Naive thymus-derived CD4-positive, alpha-beta T cell (primary cell): ENCODE data around the gene KRTAP9-7. TPM values are rescaled to one million over a fixed set of nuclear protein-coding genes. Genes with fewer than 3 reads are reported as not detected.
A peak's percentile ranks its signal among the peaks of the same experiment; 100 is the strongest.
"Not testable (repeated sequence)": the region's sequence is repeated elsewhere in the genome, so short reads cannot be mapped to it uniquely, and the experiment has no call there.

ENCODE experiments used
- ATAC-seq: fragments of 150-1000 bp; cut with Tn5 transposase; 2 replicates; pipeline ENCODE4 v1.10.0; 2021; ENCODE audit warnings: mild to moderate bottlenecking, moderate library complexity
- CTCF ChIA-PET: fragments of 350-600 bp; sonication (Branson Sonifier 250); formaldehyde crosslinking; loops from one replicate; lab custom pipeline; 2021; ENCODE audit warnings: antibody characterized with exemption; lab: Charles Lee
- POLR2A ChIA-PET: fragments of 350-600 bp; sonication (Branson Sonifier 250); formaldehyde crosslinking; loops from one replicate; lab custom pipeline; 2021; ENCODE audit warnings: antibody characterized with exemption, inconsistent platforms; lab: Charles Lee
- DNase-seq, 9 donors: peaks; one replicate each; pipeline versions ENCODE4 v3.0.0 to v3.0.0-alpha.2; 2020 to 2022; ENCODE audit warnings: mixed read lengths in 1 of 9
- H3K27ac ChIP-seq: one replicate; pipeline ENCODE4 v1.7.0; 2013; ENCODE audit warnings: mild to moderate bottlenecking, low read depth, low read length, moderate library complexity
- H3K27me3 ChIP-seq, 2 donors: one replicate each; pipeline ENCODE4 v1.7.0; 2013; ENCODE audit warnings: low read length in 2 of 2, mild to moderate bottlenecking in 2 of 2, moderate library complexity in 2 of 2; ENCODE audit not compliant: control insufficient read depth in 2 of 2, insufficient read depth in 2 of 2
- H3K36me3 ChIP-seq, 3 experiments: 1 replicate in 2 of 3; 2 replicates in 1 of 3; pipeline ENCODE4 v1.7.0; 2013; ENCODE audit warnings: low read length in 3 of 3, mild to moderate bottlenecking in 3 of 3, moderate library complexity in 1 of 3; ENCODE audit not compliant: insufficient read depth in 3 of 3, control insufficient read depth in 2 of 3
- H3K4me1 ChIP-seq, 2 donors: one replicate each; pipeline ENCODE4 v1.7.0; 2013; ENCODE audit warnings: low read length in 2 of 2, mild to moderate bottlenecking in 2 of 2, moderate library complexity in 1 of 2; ENCODE audit not compliant: control insufficient read depth in 2 of 2, insufficient read depth in 2 of 2
- H3K4me3 ChIP-seq: 2 replicates; pipeline ENCODE4 v1.7.0; 2013; ENCODE audit warnings: mild to moderate bottlenecking, low read length
- H3K9me3 ChIP-seq, 3 experiments: 1 replicate in 2 of 3; 2 replicates in 1 of 3; pipeline ENCODE4 v1.7.0; 2013; ENCODE audit warnings: low read length in 3 of 3; ENCODE audit not compliant: control insufficient read depth in 2 of 3
- H3K27ac Mint-ChIP-seq, 9 donors: one replicate each; pipeline ENCODE4 v1.8.0; 2020 to 2022; ENCODE audit warnings: mixed read lengths in 9 of 9, mild to moderate bottlenecking in 8 of 9, moderate library complexity in 5 of 9, inconsistent platforms in 2 of 9
- H3K27me3 Mint-ChIP-seq, 5 donors: one replicate each; pipeline ENCODE4 v1.8.0; 2021 to 2022; ENCODE audit warnings: mixed read lengths in 5 of 5, mild to moderate bottlenecking in 1 of 5
- H3K36me3 Mint-ChIP-seq, 5 donors: one replicate each; pipeline ENCODE4 v1.8.0; 2020 to 2022; ENCODE audit warnings: mixed read lengths in 5 of 5, mild to moderate bottlenecking in 3 of 5, inconsistent platforms in 1 of 5
- H3K4me1 Mint-ChIP-seq, 7 donors: one replicate each; pipeline ENCODE4 v1.8.0; 2020 to 2022; ENCODE audit warnings: mixed read lengths in 7 of 7, mild to moderate bottlenecking in 3 of 7, inconsistent platforms in 1 of 7
- H3K4me3 Mint-ChIP-seq, 10 donors: one replicate each; pipeline ENCODE4 v1.8.0; 2020 to 2022; ENCODE audit warnings: mild to moderate bottlenecking in 10 of 10, mixed read lengths in 10 of 10, moderate library complexity in 6 of 10, inconsistent platforms in 2 of 10
- H3K9me3 Mint-ChIP-seq, 11 donors: one replicate each; pipeline ENCODE4 v1.8.0; 2020 to 2022; ENCODE audit warnings: mixed read lengths in 11 of 11, mild to moderate bottlenecking in 4 of 11, inconsistent platforms in 1 of 11, moderate library complexity in 1 of 11
- intact Hi-C, 2 donors: fragments of 100-400 bp; cut with micrococcal nuclease; formaldehyde crosslinking; loops; one replicate each; pipeline ENCODE4 v1.15.1; 2023
- polyA plus RNA-seq, 2 donors: library from polyadenylated mRNA; unstranded; fragments of 300-500 nt; fragmentation: Illumina TruSeq; gene quantifications; one replicate each; pipeline ENCODE4 v1.2.3, GENCODE V29; 2021
- total RNA-seq, 6 experiments: library from RNA in 5 of 6; stranded (reverse) in 5 of 6; gene quantifications; 1 replicate in 5 of 6; 2 replicates in 1 of 6; pipeline ENCODE4 v1.2.3 and lab custom pipeline; 2021 to 2026

The KRTAP9-7 gene
- total and polyA plus RNA-seq, 7 experiments from 2014 or later, result not detected

DNA sequence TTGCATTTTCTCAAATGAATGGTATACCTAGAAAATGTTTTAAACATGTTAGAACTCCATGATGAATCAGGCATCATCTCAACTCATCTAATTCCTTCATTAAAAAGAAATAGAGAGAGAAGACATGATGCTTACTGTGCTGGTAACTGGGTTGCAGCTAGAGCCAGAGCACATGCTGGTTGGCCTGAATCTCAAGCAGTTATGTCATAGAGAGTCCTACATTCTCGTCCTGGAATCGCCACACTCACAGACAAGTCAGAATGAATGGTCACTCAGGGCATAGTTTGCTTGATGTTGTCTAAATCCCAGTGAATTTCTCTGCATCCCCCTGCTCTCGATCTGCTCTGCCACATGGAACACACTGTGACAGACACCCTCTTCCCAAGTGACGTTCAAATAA, 38.4 kb upstream of the KRTAP9-7 start:
- H3K4me3 Mint-ChIP-seq, H3K27ac Mint-ChIP-seq, CTCF ChIA-PET, H3K4me1 ChIP-seq, ATAC-seq, intact Hi-C loops, H3K4me1 Mint-ChIP-seq, H3K27me3 ChIP-seq, H3K9me3 ChIP-seq, DNase-seq, H3K36me3 ChIP-seq, H3K4me3 ChIP-seq, H3K27ac ChIP-seq, POLR2A ChIA-PET: not testable (repeated sequence)
- H3K9me3 Mint-ChIP-seq, result peaks cover 0 to 10% (median 3%) of the 10 kb centered on the region in 11 donors
- peaks cover 0 to 11% (median 4%) of the 10 kb centered on the region in 5 donors for H3K36me3 Mint-ChIP-seq
- peaks cover 0 to 22% (median 17%) of the 10 kb centered on the region in 5 donors for H3K27me3 Mint-ChIP-seq

DNA sequence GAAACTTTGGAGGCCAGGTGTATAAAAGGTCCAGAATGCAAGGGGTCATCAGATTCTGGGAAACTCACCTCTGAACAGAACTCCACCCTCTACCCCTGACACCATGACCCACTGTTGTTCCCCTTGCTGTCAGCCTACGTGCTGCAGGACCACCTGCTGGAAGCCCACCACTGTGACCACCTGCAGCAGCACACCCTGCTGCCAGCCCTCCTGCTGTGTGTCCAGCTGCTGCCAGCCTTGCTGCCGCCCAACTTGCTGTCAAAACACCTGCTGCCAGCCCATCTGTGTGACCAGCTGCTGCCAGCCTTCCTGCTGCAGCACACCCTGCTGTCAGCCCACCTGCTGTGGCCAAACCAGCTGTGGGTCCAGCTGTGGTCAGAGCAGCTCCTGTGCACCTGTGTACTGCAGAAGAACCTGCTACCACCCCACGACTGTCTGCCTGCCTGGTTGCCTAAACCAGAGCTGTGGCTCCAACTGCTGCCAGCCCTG, 37.5 kb upstream of the KRTAP9-7 start, which contains the start of gene KRTAP9-8:
TSS of gene KRTAP9-8 (plus strand) at position 51 of the 489 bp plus-strand sequence. CDS start at position 104, 53 bp downstream.
- POLR2A ChIA-PET, intact Hi-C loops, H3K27me3 ChIP-seq, H3K4me3 ChIP-seq, H3K9me3 ChIP-seq, H3K27ac Mint-ChIP-seq, H3K4me1 ChIP-seq, H3K4me1 Mint-ChIP-seq, DNase-seq, CTCF ChIA-PET, ATAC-seq, H3K4me3 Mint-ChIP-seq, H3K36me3 ChIP-seq, H3K27ac ChIP-seq: not testable (repeated sequence)
- Mint-ChIP-seq H3K27me3 (peaks cover 0 to 24% (median 16%) of the 10 kb centered on the region in 5 donors), H3K36me3 (peaks cover 0 to 11% (median 4%) of the 10 kb centered on the region in 5 donors), H3K9me3 (peaks cover 0 to 14% (median 3%) of the 10 kb centered on the region in 11 donors)

DNA sequence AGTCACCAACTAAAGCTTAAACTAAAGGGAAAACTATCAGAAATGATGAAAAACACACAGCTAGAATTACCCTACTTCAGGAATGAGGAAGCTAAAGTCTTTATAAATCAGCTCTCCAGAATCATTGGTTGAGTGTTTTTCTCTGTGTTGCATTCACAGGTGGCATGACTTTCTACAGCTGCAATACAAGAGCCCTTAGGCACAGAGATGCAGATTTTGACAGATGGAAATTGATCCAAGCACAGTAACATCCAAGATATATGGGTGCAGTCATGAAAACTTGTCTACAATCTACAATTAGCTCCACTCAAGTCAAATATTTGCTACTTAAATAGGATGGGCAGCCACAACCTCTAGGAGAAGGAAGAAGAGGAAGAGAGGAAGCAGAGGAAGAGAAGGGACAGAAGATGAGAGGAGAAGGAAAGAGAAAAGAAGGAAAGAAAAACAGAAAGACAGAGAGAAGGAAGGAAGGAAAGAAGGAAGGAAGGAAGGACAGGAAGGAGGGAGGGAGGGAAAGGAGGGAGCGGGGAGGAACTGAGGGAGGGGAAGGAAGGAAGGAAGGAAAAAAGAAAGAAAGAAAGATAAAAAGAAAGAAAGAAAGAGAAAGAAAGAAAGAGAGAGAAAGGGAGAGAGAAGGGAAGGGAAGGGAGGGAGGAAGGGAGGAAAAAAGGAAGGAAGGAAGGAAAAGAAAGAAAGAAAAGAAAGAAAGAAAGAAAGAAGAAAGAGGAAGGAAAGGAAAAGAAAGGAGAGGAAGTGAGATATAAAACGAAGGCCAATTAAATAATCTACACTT, 28.3 kb upstream of the KRTAP9-7 start:
- CTCF ChIA-PET, H3K9me3 Mint-ChIP-seq, H3K4me3 ChIP-seq, H3K27ac ChIP-seq, H3K27me3 ChIP-seq, H3K4me3 Mint-ChIP-seq, H3K4me1 ChIP-seq, POLR2A ChIA-PET, H3K9me3 ChIP-seq, ATAC-seq, DNase-seq, H3K36me3 Mint-ChIP-seq, intact Hi-C loops, H3K36me3 ChIP-seq: not testable (repeated sequence)
- Mint-ChIP-seq H3K27ac (peak overlapping the region in 1 of 9 donors; percentile 36), H3K27me3 (peaks cover 0 to 24% (median 6%) of the 10 kb centered on the region in 5 donors), H3K4me1 (peaks cover 0 to 14% (median 6%) of the 10 kb centered on the region in 7 donors)

DNA sequence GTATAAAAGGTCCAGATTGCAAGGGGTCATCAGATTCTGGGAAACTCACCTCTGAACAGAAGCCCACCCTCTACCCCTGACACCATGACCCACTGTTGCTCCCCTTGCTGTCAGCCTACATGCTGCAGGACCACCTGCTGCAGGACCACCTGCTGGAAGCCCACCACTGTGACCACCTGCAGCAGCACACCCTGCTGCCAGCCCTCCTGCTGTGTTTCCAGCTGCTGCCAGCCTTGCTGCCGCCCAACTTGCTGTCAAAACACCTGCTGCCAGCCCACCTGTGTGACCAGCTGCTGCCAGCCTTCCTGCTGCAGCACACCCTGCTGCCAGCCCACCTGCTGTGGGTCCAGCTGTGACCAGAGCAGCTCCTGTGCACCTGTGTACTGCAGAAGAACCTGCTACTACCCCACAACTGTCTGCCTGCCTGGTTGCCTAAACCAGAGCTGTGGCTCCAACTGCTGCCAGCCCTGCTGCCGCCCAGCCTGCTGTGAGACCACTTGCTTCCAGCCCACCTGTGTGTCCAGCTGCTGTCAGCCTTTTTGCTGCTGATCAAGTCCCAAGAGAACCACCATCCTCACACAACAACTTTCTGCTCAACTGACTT, 25.8 kb upstream of the KRTAP9-7 start, which contains the start of gene KRTAP9-4:
TSS of gene KRTAP9-4 (plus strand) at position 51 of the 604 bp plus-strand sequence. CDS start at position 85, 34 bp downstream.
- H3K27ac ChIP-seq, H3K36me3 Mint-ChIP-seq, POLR2A ChIA-PET, H3K4me1 ChIP-seq, H3K9me3 ChIP-seq, intact Hi-C loops, H3K9me3 Mint-ChIP-seq, ATAC-seq, CTCF ChIA-PET, H3K27me3 ChIP-seq, H3K4me3 ChIP-seq, H3K36me3 ChIP-seq, DNase-seq, H3K4me3 Mint-ChIP-seq: not testable (repeated sequence)
- Mint-ChIP-seq H3K27ac (peak within 1 kb of the TSS in 1 of 9 donors; percentile 58), H3K4me1 (peaks cover 0 to 21% (median 9%) of the 10 kb centered on the region in 7 donors), H3K27me3 (peaks cover 0 to 24% (median 7%) of the 10 kb centered on the region in 5 donors)

DNA sequence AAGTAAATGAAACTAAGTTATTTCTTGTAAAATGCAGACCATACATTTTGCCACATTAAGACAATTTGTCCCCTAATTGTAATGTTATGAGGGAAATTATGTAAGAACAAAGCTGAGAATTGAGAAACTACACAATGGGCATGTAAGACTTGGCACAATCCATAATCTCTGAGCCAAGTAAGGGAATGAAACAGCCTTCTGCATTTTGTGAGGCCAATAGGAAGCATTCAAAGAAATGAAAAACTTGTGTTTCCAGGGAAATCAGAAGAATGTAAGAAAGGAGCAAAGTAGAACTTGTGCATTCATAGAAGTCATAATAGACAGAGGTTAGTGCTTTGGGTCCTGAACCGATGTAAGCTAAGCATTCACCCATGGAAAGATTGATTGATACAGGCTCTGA, 24.2 kb upstream of the KRTAP9-7 start:
- no peaks in the 10 kb centered on the region for H3K36me3 ChIP-seq
- POLR2A ChIA-PET, result no interaction called here
- intact Hi-C loops, result no loop called here
- no peak for DNase-seq
- Mint-ChIP-seq H3K9me3 (no peaks in the 10 kb centered on the region), H3K27me3 (peaks cover 0 to 29% (median 9%) of the 10 kb centered on the region in 5 donors), H3K4me1 (peaks cover 0 to 21% (median 9%) of the 10 kb centered on the region in 7 donors), H3K4me3 (no peak overlapping the region), H3K27ac (no peak overlapping the region), H3K36me3 (no peaks in the 10 kb centered on the region)
- H3K4me3 ChIP-seq, result no peak overlapping the region
- no peak for ATAC-seq
- no peaks in the 10 kb centered on the region for H3K27me3 ChIP-seq
- no peak overlapping the region for H3K27ac ChIP-seq
- H3K4me1 ChIP-seq, result no peaks in the 10 kb centered on the region
- no peaks in the 10 kb centered on the region for H3K9me3 ChIP-seq
- CTCF ChIA-PET, result no interaction called here

DNA sequence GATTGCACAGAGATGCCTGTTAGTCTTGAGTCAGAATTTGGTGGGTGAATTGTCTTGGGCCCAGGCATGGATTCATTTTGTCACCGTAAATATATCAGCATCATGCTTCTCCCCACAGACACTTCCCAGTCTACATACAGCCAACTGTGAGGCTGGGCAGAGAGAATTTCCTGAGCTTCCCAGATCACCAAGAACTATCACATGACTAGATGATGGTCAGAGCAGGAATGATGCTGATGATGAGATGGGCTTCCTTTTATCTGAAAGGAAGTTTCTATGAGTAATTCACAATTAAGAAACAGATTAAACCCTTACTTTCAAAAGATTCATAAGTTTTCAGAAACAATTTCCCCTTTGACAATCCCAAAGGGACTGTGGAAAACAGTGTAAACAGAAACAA, 20.6 kb upstream of the KRTAP9-7 start:
- Histone ChIP-seq H3K9me3 (no peaks in the 10 kb centered on the region), H3K4me3 (no peak overlapping the region), H3K27me3 (peaks cover 0 to 6% of the 10 kb centered on the region in 2 donors), H3K4me1 (no peaks in the 10 kb centered on the region), H3K36me3 (no peaks in the 10 kb centered on the region), H3K27ac (no peak overlapping the region)
- H3K9me3 Mint-ChIP-seq, result no peaks in the 10 kb centered on the region
- H3K4me1 Mint-ChIP-seq, result peaks cover 0 to 20% (median 5%) of the 10 kb centered on the region in 7 donors
- H3K36me3 Mint-ChIP-seq, result no peaks in the 10 kb centered on the region
- H3K4me3 Mint-ChIP-seq, result no peak overlapping the region
- DNase-seq (no peak), ATAC-seq (no peak)
- intact Hi-C loops, result no loop called here
- CTCF ChIA-PET, result no interaction called here
- no peak overlapping the region for H3K27ac Mint-ChIP-seq
- peaks cover 0 to 45% (median 23%) of the 10 kb centered on the region in 5 donors for H3K27me3 Mint-ChIP-seq
- POLR2A ChIA-PET, result no interaction called here
